HG03521 (cell line): ENCODE results near the gene GREB1.
"Not testable (repeated sequence)": the region's sequence is repeated elsewhere in the genome, so short reads cannot be mapped to it uniquely, and the experiment has no call there.

ENCODE experiments used
- ATAC-seq: cut with Tn5 transposase; IDR thresholded peaks from one replicate; pipeline ENCODE4 v1.9.1; 2021; ENCODE audit warnings: mild to moderate bottlenecking, moderate library complexity; ENCODE audit not compliant: unreplicated experiment

GREB1 gene

DNA sequence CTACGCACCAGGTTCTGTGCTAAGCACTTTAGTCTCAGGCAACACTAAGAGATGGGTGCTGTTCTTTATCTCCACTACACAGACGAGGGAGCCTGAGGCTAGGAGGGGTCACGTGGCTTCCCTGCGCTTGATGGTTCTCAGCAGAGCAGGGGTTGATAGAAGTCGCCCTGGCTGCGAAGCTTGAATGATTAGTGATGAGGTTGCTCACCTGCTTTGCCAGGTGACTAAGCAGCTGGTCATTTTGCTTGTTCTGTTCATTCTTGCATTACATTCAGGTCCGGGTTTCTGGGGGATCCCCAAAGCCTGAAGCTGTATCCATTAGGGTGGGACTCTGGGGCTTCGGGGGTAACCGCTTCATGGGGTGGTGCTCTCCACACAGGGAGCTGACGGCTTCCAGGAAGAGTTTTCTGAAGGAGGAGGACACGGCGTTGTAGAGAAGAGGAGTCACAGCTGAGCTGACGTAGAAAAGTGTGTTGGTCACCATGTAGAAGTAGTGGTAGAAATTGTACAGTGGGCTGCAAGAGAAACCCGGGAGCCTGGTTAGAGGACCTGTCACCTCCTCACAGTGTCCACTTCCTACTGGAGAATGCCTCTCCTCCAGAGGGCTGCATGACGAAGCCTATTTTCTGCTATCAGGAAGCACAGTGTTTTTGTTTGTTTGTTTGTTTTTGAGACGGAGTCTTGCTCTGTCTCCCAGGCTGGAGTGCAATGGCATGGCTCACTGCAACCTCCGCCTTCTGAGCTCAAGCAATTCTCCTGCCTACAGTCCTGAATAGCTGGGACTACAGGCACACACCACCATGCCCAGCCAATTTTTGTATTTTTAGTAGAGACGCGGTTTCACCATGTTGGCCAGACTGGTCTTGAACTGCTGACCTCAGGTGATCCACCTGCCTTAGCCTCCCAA lies 124.6 kb downstream of the GREB1 start:
- no peak for ATAC-seq

DNA sequence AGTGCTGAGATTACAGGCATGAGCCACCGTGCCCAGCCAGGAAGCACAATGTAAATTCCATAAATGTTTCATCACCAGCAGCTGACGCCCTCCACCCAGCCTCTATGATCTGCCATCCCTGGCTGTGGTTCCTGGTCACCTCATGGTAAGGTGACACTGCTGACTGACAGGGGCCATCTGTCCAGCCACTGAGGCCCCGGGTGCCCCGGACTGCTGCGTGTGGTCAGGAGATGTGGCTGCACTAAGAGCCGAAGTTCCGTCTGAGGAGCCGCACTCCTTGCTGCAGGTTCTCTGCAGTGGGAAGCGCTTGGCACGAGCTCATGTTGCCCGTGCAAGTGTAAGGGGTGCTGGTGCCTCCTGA lies 125.2 kb downstream of the GREB1 start:
- no peak for ATAC-seq

DNA sequence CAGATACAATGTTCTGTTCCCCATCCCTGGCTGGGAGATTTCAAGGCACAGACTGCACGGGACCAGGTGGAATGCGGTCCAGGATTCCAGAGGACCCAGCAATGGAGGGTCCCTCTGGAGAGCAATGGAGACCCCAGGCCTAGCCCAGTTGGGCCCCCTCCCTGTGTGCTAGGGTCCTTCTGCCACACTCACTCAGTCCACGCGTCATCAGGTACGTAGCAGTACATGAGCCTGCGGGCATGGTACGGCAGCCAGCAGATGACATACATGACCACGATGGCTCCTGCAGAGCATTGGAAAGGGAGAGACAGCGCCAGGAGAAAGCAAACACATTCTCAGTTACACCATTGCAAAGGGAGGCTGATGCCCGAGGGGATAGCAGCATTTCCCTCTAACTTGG lies 126.0 kb downstream of the GREB1 start:
- ATAC-seq = no peak

DNA sequence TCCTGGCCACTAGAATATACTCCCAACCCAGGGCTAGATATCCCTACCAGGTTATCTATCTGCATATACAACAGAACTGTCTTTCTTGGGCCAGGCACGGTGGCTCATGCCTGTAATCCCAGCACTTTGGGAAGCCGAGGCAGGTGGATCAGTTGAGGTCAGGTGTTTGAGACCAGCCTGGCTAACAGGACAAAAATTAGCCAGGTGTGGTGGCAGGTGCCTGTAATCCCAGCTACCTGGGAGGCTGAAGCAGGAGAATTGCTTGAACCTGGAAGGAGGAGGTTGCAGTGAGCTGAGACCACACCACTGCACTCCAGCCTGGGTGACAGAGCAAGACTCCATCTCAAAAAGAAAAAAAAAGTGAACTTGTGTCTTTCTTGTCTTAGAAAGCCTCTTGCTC lies 126.6 kb downstream of the GREB1 start:
- not testable (repeated sequence) for ATAC-seq

DNA sequence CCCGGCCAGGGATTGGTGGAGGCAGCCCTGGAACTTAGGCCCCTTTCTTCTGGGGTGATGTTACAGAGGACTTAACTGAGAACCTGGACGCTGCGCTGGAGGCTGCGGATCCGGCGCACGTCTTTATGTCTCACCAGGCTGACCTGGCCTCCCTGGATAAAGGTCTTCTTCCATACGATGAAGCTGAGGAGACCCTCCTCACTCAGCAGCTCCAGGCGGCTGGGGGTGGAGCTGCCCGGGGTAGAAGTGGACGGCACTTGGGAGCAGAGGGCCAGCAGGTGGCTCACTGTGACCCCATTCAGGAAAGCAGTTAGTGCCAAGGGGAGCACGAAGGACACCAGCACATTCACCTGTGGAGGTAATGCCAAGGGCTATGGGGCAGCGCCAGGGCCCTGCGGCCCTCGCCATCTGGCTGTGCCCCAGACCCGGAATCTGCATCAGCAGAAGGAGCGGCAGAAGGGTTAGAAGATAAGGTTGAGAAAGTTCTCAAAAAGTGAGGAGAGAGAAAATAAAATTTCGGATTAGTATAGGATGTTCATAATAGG lies 128.1 kb downstream of the GREB1 start:
- ATAC-seq = no peak

DNA sequence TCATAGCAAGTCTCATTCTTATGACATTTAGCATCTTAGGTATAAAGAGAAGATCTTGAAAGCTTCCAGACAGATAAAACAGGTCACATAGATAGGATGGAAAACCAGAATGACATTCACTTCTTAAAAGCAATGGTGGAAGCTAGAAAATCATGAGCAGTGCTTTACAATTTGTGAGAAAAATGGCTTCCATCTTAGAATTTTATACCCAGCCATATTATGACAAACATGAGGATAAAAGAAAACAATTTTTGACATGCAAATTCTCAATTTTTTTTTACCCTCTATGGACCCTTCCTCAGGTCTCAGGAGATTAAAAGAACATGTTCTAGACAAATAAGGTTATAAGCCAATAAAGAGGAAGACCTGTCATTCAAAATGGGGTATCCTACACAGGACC lies 129.0 kb downstream of the GREB1 start:
- ATAC-seq = no peak

DNA sequence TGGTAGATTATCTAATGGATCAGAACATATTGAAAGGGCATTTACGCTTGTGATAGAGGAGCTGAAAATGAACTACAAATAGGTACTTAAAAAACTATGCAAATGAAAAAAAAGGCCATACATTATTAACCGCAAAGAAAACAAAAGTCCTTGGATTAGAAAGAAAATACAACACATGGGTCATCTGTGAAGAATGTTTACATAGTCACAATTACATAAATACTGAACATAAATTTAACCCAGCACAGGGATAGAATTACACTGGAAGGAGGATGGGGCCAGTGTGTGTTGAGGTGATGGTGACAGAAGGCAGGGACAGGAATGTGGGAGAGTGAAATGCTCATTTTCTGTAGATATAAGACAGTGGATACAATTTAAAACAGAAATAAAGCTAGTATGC lies 129.6 kb downstream of the GREB1 start:
- no peak for ATAC-seq

DNA sequence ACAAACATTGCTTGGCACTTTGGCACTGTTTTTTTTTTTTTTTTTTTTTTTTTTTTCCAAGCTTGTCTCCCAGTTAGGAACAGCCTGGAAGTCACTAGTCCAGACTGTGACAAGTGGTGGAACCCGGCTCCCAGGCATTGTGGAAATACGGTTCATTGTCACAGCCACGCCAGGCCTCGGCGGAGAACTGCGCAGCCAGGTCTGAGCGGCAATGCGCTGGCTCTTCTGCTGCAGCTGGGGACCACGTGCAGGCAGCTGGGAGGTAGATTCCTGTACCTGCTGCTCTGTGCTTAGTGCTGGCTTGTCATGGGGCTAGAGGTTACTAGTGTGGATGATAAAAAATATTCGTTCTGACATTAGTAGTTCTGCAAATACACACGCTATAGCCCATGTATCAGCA lies 131.2 kb downstream of the GREB1 start:
- ATAC-seq = no peak

DNA sequence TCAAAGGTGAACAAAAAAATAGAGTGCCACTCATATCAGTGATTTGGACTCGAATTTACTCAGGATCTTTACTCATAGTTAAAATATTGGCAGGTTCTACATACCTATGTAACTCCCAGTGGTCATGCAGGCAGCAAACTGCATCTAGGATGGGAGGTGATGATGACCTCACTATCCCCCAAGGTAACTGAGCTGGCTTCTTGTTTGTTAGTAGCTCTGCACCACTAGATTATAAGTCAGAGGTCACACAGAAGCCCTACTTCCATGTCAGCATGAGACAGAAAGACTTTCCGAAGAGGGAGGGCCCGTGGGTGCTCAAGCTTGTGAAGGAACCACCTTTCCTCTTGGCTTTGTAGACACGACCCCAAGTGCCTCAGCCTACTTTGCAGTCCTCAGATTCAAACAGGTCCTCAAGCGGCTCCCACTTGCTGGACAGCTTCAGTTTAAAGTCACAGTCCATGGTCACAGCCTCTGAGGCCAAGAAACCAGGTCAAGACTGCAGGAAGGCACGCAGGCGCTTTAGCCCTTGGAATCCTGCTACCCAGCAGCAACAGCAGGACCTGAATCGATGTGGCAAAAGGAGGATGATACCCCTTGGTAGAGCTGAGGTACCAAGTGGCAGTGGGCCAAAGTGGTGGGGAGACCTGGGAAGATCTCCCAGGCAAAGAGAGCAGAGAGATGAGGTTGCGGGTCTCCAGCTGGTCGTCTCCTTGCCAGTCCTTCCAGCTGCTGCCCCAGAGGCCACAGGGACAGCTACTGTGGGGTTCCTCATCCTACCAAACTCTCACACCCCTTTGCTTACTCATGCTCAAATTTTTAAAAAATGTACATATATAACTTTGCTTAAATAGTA lies 131.9 kb downstream of the GREB1 start:
- ATAC-seq = no peak

DNA sequence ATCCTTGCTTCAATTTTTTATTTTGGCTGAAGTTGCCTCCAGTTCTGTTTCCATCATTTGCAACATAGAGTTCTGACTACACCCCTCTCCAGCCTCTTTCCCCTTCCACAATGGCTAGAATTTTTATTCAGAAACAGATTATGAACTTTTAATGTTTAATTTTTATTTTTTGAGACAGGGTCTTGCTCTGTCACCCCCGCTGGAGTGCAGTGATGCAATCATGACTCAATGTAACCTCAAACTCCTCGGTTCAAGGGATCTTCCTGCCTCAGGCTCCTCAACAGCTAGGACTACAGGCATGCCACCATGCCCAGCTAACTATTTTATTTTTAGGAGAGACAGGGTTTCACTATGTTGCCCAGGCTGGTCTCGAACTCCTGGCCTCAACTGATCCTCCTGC lies 133.3 kb downstream of the GREB1 start:
- ATAC-seq = no peak

DNA sequence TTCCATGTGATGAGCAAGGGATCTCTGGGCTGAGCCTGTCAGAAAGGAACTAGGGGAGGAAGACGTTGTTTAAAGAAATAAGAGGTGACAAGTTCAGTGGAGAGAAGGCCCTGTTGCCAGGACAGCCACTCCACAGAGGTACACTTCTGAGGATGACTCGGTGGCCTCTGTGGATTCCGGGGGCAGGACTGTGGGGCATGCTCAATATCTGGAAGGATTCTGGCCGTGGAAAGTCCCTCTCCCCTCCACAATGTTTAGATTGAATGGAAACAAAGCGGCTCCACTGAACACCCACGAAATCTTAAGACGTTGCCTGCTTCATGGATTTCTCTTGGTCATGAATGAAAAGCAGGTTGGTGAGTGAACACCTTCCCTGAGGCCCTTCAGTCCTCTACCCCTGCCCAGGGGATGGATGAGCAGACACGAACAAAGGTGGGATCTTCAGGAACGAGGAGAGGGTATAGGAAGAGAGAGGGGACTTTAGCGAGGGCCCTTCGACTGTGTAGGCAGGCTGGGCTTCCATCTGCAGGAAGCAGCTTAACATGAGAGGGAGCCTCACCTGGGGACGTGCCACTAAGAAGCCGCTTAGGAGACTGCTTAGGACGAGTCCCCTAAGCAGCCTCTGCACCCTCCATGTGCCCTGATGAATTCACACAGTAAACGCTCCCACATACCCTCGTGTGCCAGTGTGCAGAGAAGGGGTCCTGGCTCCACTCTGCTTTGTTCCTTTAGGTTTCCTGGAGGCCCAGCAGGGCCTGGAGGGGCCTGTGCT lies 134.2 kb downstream of the GREB1 start:
- ATAC-seq = no peak

DNA sequence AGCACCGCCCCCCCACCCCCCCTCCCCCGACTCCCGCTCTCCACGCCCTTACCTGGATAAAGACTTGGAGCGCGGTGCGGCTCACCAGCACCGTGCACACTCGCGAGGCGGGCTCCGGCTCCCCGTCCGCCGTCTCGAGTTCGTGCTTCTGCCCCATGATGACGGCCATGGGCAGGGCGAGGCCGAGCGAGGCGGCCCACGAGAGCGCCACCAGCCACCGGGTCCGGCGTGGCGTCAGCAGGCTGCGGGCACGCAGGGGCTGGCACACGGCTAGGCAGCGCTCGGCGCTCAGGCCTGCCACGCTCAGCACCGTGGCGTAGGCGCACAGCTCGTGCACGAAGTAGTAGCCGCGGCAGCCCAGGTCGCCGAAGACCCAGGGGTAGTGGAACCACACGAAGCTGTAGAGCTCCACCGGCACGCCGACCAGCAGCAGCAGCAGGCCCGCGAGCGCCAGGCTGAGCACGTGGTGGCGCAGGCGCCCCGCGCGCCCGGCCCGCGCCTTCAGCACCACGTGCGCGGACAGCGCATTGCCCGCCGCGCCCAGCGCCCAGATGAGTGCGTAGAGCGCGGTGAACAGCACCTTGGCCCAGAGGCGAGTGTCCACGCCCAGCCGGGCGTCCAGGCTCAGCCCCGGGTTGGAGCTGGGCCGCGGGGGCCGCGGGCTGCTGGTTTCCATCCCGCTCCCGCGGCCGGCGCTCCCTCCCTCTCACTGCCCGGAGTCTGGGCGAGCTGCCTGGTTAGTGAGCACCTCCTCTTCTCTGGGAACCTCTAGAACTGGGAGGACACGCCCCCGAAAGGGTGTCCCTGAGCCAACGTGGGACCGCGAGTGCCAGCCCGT lies 135.8 kb downstream of the GREB1 start, which contains the start of gene NTSR2:
TSS of gene NTSR2 (minus strand) at position 742 of the 838 bp plus-strand sequence. CDS start at position 676, 66 bp downstream.
- no peak for ATAC-seq

DNA sequence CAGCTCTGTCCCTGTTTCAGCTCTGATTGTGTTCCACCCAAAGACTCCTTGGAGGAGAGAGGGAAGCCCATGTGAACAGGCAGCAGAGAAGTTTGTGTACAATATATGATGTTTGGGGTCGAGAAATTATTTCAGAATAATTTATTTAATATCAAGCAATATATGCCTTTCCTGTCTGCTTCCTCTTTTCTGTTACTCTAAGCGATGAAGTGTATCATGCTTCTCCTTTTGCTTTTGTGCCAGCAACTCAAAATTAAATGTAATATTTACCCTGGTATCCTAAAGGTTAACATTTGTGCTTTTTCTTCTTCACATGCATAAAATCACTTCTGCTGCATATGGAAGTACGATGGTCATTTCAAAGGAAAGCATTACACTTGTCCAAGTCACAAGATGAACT lies 138.6 kb downstream of the GREB1 start:
- ATAC-seq = no peak

DNA sequence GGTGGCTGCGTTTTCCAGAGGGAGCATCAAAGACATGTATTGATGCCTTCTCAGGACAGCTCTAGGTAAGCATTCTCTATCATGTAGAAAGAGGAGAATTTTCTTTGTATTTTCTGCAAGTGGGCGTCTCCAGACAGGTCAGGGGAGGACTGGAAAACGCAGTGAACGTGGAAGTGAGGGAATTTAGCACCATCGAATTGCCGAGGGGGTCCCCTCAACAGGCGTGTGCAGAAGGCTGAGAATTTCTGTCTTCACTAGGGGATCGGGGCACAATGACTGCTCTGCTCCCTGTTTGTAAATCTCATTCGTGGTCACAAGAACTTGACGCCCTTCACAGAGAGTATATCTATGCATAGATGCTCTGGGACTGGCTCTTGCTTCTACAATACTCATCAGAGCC lies 141.1 kb downstream of the GREB1 start:
- ATAC-seq = no peak

DNA sequence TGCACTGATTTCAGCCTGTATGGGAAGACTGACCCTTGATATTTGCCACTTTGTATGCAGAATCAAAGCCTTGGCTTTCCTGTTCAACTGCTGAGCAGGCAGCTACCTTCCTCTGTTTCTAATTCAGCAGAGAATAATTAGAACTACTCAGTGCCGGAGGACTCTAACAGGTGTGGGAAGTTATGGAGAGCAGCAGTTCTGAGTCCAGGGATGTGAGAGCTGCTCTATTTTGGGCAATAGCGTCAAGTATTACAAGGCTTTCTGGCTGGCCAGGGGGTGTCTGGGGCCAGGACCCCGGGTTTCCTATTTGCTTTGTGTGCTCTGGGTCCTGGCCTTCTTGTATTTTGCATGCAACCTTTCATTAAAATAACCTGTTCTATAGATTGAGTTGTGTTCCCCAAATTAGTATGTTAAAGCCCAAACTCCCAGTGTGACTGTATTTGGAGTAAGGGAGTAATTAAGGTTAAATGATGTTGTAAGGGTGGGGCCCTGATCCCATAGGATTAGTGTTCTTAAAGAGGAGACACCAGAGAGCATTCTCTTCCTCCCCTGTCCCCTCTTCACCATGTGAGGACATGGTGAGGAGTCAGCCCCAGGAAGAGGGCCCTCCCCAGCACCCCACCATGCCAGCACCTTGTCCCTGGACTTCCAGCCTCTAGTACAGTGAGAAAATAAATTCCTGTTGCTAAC lies 141.7 kb downstream of the GREB1 start:
- no peak for ATAC-seq

DNA sequence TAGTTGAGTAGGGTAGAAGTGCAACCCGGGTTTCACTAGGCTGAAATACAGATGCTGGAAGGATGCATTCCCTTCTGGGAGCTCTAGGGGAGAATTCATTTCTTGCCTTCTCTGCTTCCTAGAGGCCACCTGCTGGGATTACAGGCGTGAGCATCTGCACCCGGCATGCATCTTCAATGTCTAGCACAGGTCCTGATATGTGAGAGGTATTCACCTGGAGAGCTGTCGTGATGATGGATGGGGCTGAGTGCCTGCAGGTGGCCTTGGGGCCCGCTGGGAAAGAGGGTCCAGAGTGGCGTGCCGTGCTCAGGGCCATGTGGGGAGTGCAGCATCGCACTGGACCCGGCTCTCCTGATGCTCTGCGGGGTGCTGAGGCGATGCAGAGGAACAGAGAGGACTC lies 142.8 kb downstream of the GREB1 start:
- no peak for ATAC-seq

DNA sequence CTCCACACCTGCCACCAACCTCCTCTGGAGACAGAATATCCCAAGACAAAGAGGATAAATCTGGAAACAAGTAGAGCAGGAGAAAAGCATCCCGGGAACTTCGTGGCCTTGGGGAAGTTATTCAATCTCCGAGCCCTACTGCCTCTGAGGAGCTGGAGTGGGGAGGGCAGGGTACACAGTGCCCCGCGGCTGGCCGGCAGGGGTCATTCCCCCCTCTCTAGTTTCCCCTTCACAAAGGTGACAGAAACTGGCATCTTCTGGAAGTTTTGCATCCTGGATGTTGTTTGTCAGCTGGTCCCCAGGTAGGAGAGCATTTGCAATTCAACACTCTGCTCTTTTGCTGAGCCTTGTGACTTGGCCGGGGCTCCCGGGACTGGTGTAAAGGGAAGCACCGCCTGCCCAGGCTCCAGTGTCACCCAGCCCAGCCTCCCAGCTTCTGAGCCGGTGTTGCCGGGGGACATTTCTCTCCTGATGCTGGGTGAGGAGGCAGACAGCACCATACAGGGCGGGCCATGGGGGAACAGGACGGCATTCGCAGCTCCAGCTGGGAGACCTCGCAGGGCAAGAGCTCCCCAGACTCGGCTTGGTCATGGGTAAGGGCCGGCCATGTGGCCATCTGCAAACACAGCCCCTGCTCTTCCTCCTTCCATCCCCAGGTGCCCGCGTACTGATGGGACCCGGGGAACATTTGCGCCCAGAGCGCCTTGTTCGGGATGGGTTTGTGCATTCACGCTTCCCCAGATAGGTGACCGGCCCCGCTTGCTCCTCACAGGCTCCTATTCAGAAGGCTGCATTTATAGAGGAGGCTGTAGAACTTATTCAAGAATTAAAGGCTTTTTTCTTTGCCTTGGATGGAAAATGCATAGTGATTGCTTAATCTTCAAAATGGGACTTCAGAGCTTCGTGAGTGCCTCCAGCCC lies 143.6 kb downstream of the GREB1 start:
- ATAC-seq = no peak

DNA sequence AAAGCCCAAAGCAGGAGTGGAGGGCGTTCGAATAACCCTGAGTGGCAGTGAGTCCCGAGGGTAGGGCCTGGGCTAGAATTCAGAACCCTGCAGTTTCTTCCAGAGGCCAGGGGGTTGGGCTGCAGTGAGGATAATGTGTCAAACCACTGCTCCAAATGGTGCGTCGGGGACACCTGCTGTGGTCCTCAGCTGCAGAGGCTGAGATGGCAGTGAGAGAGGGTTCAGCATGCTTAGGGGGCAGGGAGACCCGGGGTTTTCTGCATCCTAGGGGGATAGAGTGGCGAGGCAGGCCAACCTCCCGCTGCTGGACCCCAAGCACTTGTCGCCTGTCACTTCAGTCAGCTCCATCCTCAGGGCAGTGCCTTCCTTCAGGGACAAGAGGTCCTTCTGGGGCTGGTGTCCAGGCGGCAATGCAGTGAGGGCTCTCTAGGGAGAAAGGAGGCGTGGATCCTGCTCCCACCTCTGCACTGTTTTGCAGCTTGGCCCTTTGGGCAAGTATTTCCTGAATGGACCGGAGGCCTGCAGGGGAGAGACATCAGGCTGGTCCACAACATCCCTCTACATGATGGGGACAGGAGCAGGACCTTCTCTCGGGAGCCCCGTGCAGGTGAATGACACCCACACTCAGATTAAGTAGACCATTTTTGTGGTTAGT lies 144.6 kb downstream of the GREB1 start:
- ATAC-seq = no peak
